ENCODE results near the gene C1orf74. TPM values are rescaled to one million over a fixed set of nuclear protein-coding genes. Genes with fewer than 3 reads are reported as not detected.

The C1orf74 gene
- total RNA-seq, 1 donor from 2014 or later: 2.2 TPM

DNA sequence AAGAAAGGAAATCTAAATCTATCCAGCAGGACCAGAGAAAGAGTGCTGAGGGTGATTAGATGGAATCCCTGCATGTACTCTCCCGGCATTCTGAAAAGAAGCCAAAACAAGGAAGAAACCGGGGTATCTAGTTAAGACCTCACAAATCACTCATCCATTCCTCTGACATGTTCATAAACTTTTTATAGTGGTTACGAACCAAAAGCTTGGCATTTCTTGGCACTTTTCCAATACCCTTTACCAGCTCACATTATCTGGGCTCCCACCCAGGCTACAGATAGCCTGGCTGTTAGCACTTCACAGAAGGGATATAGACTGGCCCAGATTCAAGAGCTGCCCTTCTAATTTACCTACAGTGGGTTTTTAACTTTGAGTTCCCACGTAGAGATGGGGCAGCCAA lies 1.8 kb upstream of the C1orf74 start:
- FAIRE-seq (no peak), DNase-seq (ENCODE audit: low read depth) (no peak)
- H3K36me3 ChIP-seq (ENCODE audit: insufficient read depth, low read length): no peaks in the 10 kb centered on the region
- H3K27ac ChIP-seq (ENCODE audit: low read depth, low read length): no peak overlapping the region
- H3K4me2 ChIP-seq (ENCODE audit: low read length): no peak overlapping the region
- peaks cover 10% of the 10 kb centered on the region for H3K79me2 ChIP-seq (ENCODE audit: insufficient read depth, low read length)
- H3K4me3 Mint-ChIP-seq (ENCODE audit: unreplicated experiment): no peak overlapping the region
- H2AFZ ChIP-seq (ENCODE audit: low read depth, low read length): no peak overlapping the region
- TF ChIP-seq, protein P1, sequence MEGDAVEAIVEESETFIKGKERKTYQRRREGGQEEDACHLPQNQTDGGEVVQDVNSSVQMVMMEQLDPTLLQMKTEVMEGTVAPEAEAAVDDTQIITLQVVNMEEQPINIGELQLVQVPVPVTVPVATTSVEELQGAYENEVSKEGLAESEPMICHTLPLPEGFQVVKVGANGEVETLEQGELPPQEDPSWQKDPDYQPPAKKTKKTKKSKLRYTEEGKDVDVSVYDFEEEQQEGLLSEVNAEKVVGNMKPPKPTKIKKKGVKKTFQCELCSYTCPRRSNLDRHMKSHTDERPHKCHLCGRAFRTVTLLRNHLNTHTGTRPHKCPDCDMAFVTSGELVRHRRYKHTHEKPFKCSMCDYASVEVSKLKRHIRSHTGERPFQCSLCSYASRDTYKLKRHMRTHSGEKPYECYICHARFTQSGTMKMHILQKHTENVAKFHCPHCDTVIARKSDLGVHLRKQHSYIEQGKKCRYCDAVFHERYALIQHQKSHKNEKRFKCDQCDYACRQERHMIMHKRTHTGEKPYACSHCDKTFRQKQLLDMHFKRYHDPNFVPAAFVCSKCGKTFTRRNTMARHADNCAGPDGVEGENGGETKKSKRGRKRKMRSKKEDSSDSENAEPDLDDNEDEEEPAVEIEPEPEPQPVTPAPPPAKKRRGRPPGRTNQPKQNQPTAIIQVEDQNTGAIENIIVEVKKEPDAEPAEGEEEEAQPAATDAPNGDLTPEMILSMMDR (IDR thresholded peaks at IDR 0.05; ENCODE audit: insufficient read depth, low read depth, low read length): no peak
- TF ChIP-seq EZH2 (IDR thresholded peaks at IDR 0.05; ENCODE audit: insufficient read depth, low read length): no peak
- no peaks in the 10 kb centered on the region for H3K27me3 ChIP-seq (ENCODE audit: insufficient read depth, low read length)
- H3K4me1 Mint-ChIP-seq (ENCODE audit: low read depth, unreplicated experiment): peaks cover 11% of the 10 kb centered on the region
- H3K9me3 Mint-ChIP-seq (ENCODE audit: unreplicated experiment): no peaks in the 10 kb centered on the region
- no peak overlapping the region for H3K27ac Mint-ChIP-seq (ENCODE audit: unreplicated experiment)
- no peaks in the 10 kb centered on the region for H4K20me1 ChIP-seq (ENCODE audit: insufficient read depth, low read length)
- H3K4me3 ChIP-seq (ENCODE audit: insufficient read depth, low read depth, low read length): no peak overlapping the region
- no peaks in the 10 kb centered on the region for H3K27me3 Mint-ChIP-seq (ENCODE audit: low read depth, unreplicated experiment)
- no peaks in the 10 kb centered on the region for H3K9me3 ChIP-seq (ENCODE audit: insufficient read depth, low read depth, low read length)
- peaks cover 13% of the 10 kb centered on the region for H3K4me1 ChIP-seq (ENCODE audit: insufficient read depth, low read length)
- no peak overlapping the region for H3K9ac ChIP-seq (ENCODE audit: low read length)
- peaks cover 15% of the 10 kb centered on the region for H3K36me3 Mint-ChIP-seq (ENCODE audit: low read depth, unreplicated experiment)

DNA sequence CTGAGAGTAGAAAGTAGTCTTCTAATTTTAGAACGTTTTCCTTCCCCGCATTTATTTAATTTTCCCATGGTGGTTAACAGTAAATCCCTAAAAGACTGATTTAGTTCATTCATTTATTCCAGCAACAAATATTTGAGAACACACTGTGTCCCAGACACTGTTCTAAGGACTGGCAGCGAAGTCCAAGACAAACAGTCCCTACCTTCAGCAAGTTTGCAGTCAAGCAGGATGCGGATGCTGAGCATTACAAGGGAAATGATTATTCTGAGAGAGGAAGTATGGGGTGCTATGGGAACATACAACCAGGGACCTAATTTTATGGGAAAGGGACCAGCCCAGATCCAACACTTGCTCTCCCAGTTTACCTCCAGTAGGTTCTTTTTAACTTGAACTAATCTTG lies 1.2 kb upstream of the C1orf74 start:
- Mint-ChIP-seq H3K4me3 (ENCODE audit: unreplicated experiment) (no peak overlapping the region), H3K27me3 (ENCODE audit: low read depth, unreplicated experiment) (no peaks in the 10 kb centered on the region), H3K4me1 (ENCODE audit: low read depth, unreplicated experiment) (peaks cover 11% of the 10 kb centered on the region), H3K9me3 (ENCODE audit: unreplicated experiment) (no peaks in the 10 kb centered on the region), H3K36me3 (ENCODE audit: low read depth, unreplicated experiment) (peaks cover 12% of the 10 kb centered on the region), H3K27ac (ENCODE audit: unreplicated experiment) (no peak overlapping the region)
- Histone ChIP-seq H3K4me3 (ENCODE audit: insufficient read depth, low read depth, low read length) (no peak overlapping the region), H4K20me1 (ENCODE audit: insufficient read depth, low read length) (no peaks in the 10 kb centered on the region), H3K9ac (ENCODE audit: low read length) (no peak overlapping the region), H3K27me3 (ENCODE audit: insufficient read depth, low read length) (no peaks in the 10 kb centered on the region), H3K9me3 (ENCODE audit: insufficient read depth, low read depth, low read length) (no peaks in the 10 kb centered on the region), H3K4me1 (ENCODE audit: insufficient read depth, low read length) (peaks cover 13% of the 10 kb centered on the region), H3K36me3 (ENCODE audit: insufficient read depth, low read length) (no peaks in the 10 kb centered on the region), H3K79me2 (ENCODE audit: insufficient read depth, low read length) (peaks cover 10% of the 10 kb centered on the region), H2AFZ (ENCODE audit: low read depth, low read length) (no peak overlapping the region), H3K27ac (ENCODE audit: low read depth, low read length) (no peak overlapping the region), H3K4me2 (ENCODE audit: low read length) (no peak overlapping the region)
- DNase-seq (ENCODE audit: low read depth): no peak
- TF ChIP-seq, protein P1 (IDR thresholded peaks at IDR 0.05; ENCODE audit: insufficient read depth, low read depth, low read length): no peak
- no peak for TF ChIP-seq EZH2 (IDR thresholded peaks at IDR 0.05; ENCODE audit: insufficient read depth, low read length)
- FAIRE-seq: no peak

DNA sequence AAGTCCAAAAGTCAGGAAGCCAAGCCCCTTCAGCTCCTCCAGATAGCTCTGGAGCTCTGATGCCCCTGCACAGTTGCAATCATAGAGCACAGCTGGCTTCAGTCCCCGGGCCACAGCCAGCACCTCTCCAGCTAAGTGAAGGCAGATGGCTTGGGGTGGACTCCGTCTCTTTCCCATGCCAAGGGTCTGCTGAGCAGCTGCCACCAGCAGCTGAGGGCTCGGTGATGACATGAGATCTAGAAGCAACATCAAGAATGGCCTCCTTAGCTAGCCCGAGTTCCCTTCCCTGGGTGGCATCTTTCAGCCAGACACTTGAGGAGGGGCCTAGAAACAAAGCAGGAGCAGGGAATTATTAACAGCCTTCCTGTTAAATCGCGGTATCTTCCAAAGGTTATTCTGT lies 973 bp downstream of the C1orf74 start:
- peaks cover 4% of the 10 kb centered on the region for H3K4me1 Mint-ChIP-seq (ENCODE audit: low read depth, unreplicated experiment)
- Histone ChIP-seq H3K4me3 (ENCODE audit: insufficient read depth, low read depth, low read length) (peak overlapping the region; percentile 96), H3K79me2 (ENCODE audit: insufficient read depth, low read length) (peaks cover 10% of the 10 kb centered on the region), H2AFZ (ENCODE audit: low read depth, low read length) (no peak overlapping the region), H3K9me3 (ENCODE audit: insufficient read depth, low read depth, low read length) (no peaks in the 10 kb centered on the region), H3K27ac (ENCODE audit: low read depth, low read length) (no peak overlapping the region), H4K20me1 (ENCODE audit: insufficient read depth, low read length) (no peaks in the 10 kb centered on the region), H3K4me1 (ENCODE audit: insufficient read depth, low read length) (peaks cover 13% of the 10 kb centered on the region), H3K4me2 (ENCODE audit: low read length) (peak overlapping the region; percentile 95), H3K36me3 (ENCODE audit: insufficient read depth, low read length) (no peaks in the 10 kb centered on the region), H3K9ac (ENCODE audit: low read length) (peak overlapping the region; percentile 97), H3K27me3 (ENCODE audit: insufficient read depth, low read length) (no peaks in the 10 kb centered on the region)
- DNase-seq (ENCODE audit: low read depth) (no peak), FAIRE-seq (no peak)
- TF ChIP-seq, protein P1 (IDR thresholded peaks at IDR 0.05; ENCODE audit: insufficient read depth, low read depth, low read length): no peak
- TF ChIP-seq EZH2 (IDR thresholded peaks at IDR 0.05; ENCODE audit: insufficient read depth, low read length): no peak
- no peaks in the 10 kb centered on the region for H3K27me3 Mint-ChIP-seq (ENCODE audit: low read depth, unreplicated experiment)
- peaks cover 3% of the 10 kb centered on the region for H3K36me3 Mint-ChIP-seq (ENCODE audit: low read depth, unreplicated experiment)
- H3K27ac Mint-ChIP-seq (ENCODE audit: unreplicated experiment): peak overlapping the region; percentile 92
- peak overlapping the region; percentile 96 for H3K4me3 Mint-ChIP-seq (ENCODE audit: unreplicated experiment)
- H3K9me3 Mint-ChIP-seq (ENCODE audit: unreplicated experiment): no peaks in the 10 kb centered on the region

Data from astrocyte (in vitro differentiated cells and primary cell).